ENCODE results near the gene EFNB3. TPM values are rescaled to one million over a fixed set of nuclear protein-coding genes. Genes with fewer than 3 reads are reported as not detected.

The EFNB3 gene
- total RNA-seq, 2 experiments from 2014 or later = not detected

DNA sequence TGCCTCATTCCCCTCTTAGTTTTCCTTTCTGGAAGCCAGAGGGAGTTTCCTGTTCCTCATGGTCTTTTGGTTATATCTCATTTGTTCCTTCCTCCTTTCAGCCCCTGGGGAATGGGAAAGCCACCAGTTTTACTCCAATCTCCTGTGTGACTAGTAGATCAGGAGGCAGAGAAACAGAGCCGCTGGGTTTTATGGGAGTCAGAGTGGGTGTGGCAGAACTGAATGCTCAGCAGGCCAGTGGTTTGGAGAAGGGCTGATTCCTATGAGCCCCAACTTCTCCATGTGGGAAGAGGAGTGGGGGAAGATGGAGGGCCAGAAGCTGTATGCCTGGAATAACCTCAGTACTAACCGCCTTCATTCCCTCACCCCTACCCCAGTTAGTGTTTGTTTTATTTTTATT, 16.6 kb downstream of the EFNB3 start:
- POLR2A ChIA-PET = no interaction called here
- CTCF ChIA-PET = interaction anchor here (0.5 kb wide), 1 partner anchor 11 kb away, joined by 3 read pairs; no protein-coding TSS in a partner anchor

DNA sequence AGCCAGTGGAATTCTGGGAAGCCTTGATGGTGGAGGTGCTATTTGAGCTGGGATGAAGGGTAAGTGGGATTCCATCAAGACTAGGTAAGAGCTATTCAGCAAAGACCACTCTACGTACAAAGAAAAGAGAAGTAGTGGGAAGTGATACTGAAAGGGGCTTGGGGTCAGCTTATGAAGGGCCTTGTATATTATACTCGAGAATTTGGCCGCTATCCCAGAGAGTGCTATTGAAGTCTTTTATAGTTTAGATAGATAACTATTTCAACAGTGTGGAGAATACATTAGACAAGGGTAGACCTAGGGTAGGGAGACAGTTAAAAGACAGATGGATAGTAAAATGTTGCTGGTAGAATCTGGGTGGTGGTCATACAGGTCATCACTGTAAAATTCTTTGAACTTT, 22.9 kb downstream of the EFNB3 start:
- ChIA-PET POLR2A (no interaction called here), CTCF (interaction anchor here (0.7 kb wide), 1 partner anchor 16 kb away, joined by 3 read pairs; no protein-coding TSS in a partner anchor)
- H3K36me3 Mint-ChIP-seq (ENCODE audit: low read depth) = no peaks in the 10 kb centered on the region
- no peak overlapping the region for H3K4me3 Mint-ChIP-seq
- no peaks in the 10 kb centered on the region for H3K4me1 Mint-ChIP-seq
- DNase-seq = no peak
- peaks cover 16% of the 10 kb centered on the region for H3K27me3 Mint-ChIP-seq
- no peak overlapping the region for H3K27ac Mint-ChIP-seq
- no peaks in the 10 kb centered on the region for H3K9me3 Mint-ChIP-seq (ENCODE audit: low read depth)
- ATAC-seq = no peak
- intact Hi-C loops (cut with DNase I, micrococcal nuclease) = no loop called here

More for the DNA sequence above, 16.6 kb downstream of the EFNB3 start:
- intact Hi-C loops (cut with DNase I, micrococcal nuclease) = no loop called here
- H3K4me3 Mint-ChIP-seq = no peak overlapping the region
- DNase-seq (no peak), ATAC-seq (no peak)
- H3K9me3 Mint-ChIP-seq (ENCODE audit: low read depth) = no peaks in the 10 kb centered on the region
- peaks cover 9% of the 10 kb centered on the region for H3K4me1 Mint-ChIP-seq
- H3K36me3 Mint-ChIP-seq (ENCODE audit: low read depth) = no peaks in the 10 kb centered on the region
- no peak overlapping the region for H3K27ac Mint-ChIP-seq
- H3K27me3 Mint-ChIP-seq = peaks cover 42% of the 10 kb centered on the region

DNA sequence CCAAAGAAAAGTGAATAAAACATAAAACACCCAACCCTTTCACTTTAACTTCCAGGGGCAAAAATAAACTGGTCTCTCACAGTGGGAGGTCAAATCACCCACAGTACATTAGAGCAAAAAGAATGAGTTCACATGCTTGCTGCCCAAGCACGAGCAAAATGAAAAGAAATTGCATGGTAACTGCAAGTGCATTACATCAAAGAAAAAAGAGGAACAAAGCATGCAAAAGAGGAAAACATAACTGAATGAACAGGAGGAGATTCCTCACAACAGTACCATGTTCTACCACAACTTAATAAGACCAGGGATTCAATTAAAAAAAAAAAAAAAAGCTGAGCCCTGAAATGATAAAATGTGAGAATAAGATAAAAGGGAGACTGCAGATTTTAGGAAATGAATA, 24.8 kb downstream of the EFNB3 start:
- no peaks in the 10 kb centered on the region for H3K4me1 Mint-ChIP-seq

DNA sequence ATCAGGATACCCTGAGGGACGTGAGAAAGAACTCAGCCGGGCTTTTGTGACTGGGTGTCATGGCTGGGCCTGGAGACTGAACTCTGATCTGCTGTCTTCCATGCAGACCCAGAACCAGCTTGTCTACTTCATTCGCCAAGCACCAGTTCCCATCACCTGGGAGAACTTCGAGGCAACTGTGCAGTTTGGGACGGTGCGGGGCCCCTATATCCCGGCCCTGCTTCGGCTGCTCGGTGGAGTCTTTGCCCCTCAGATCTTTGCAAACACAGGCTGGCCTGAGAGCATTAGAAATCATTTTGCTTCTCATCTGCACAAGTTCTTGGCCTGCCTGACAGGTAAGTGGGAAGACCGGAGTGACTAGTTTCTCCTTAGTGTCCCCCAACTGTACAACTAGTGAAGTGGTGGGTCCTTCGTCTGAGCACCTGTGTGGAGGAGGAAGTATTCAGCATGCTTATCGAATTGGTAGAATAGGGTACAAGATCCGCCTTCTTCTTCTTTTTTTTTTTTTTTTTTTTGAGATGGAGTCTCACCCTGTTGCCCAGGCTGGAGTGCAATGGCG, 28.1 kb downstream of the EFNB3 start:
- Mint-ChIP-seq H3K36me3 (ENCODE audit: low read depth) (no peaks in the 10 kb centered on the region), H3K4me3 (no peak overlapping the region), H3K27ac (no peak overlapping the region), H3K27me3 (peaks cover 3% of the 10 kb centered on the region), H3K9me3 (ENCODE audit: low read depth) (no peaks in the 10 kb centered on the region), H3K4me1 (no peaks in the 10 kb centered on the region)
- intact Hi-C loops (cut with DNase I, micrococcal nuclease) = no loop called here
- DNase-seq = no peak
- CTCF ChIA-PET = no interaction called here
- ATAC-seq = no peak
- POLR2A ChIA-PET = no interaction called here

More for the DNA sequence above, 24.8 kb downstream of the EFNB3 start:
- H3K4me3 Mint-ChIP-seq = no peak overlapping the region
- peaks cover 9% of the 10 kb centered on the region for H3K27me3 Mint-ChIP-seq
- ChIA-PET POLR2A (interaction anchor here (0.6 kb wide), 1 partner anchor 79 kb away, joined by 7 read pairs; the partner anchor contains the start of gene ATP1B2), CTCF (interaction anchor here (0.7 kb wide), 2 partner anchors 97 to 141 kb away, joined by 3 to 4 read pairs; no protein-coding TSS in a partner anchor)
- intact Hi-C loops (cut with DNase I, micrococcal nuclease) = no loop called here
- no peak overlapping the region for H3K27ac Mint-ChIP-seq
- no peaks in the 10 kb centered on the region for H3K9me3 Mint-ChIP-seq (ENCODE audit: low read depth)
- ATAC-seq (no peak), DNase-seq (no peak)
- H3K36me3 Mint-ChIP-seq (ENCODE audit: low read depth) = no peaks in the 10 kb centered on the region

DNA sequence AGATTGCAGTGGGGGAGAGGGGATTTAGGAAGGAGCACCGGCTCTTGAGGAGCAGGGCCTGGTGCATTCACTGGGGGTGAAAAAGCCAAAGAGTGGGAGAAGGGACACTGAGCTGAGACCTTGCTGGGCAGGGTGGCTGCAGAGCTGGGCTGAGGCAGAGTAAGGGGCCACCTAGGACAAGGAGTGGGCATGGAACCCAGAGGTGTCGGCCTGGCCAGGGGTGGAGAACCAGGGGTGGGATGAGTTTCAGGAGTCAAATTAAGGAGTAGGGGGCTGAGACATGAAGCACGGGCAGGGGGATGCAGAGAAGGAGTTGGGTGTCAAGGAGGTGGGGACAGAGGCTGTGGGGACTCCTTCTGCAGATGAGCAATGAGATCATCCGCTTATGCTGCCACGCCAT, 32.6 kb downstream of the EFNB3 start:
- ChIA-PET POLR2A (no interaction called here), CTCF (interaction anchor here (0.6 kb wide), 1 partner anchor 102 kb away, joined by 3 read pairs; no protein-coding TSS in a partner anchor)
- Mint-ChIP-seq H3K9me3 (ENCODE audit: low read depth) (no peaks in the 10 kb centered on the region), H3K27ac (no peak overlapping the region), H3K36me3 (ENCODE audit: low read depth) (no peaks in the 10 kb centered on the region), H3K4me1 (no peaks in the 10 kb centered on the region), H3K4me3 (no peak overlapping the region), H3K27me3 (peaks cover 10% of the 10 kb centered on the region)
- no peak for ATAC-seq
- intact Hi-C loops (cut with DNase I, micrococcal nuclease) = no loop called here
- no peak for DNase-seq

DNA sequence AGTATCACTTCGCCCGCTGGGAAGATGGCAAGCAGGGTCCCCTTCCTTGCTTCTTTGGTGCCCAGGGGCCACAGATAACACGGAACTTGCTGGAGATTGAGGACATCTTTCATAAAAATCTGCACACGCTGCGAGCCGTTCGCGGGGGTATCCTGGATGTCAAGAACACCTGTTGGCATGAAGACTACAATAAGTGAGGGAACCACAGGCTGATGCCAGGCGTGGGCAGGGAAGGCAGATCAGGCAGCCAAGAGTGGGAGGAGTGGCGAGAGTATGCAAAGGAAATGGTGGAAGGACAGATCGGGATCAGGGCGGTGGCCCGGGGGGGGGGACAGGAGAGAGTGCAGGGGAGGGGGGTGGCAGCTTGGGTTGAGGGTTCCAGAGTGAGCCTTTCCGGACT, 34.7 kb downstream of the EFNB3 start:
- intact Hi-C loops (cut with DNase I, micrococcal nuclease) = loop anchor here (5.0 kb wide), 3 partner anchors 83 to 253 kb away; no protein-coding TSS in a partner anchor
- ChIA-PET CTCF (no interaction called here), POLR2A (interaction anchor here (0.6 kb wide), 1 partner anchor 77 kb away, joined by 3 read pairs; no protein-coding TSS in a partner anchor)
- Mint-ChIP-seq H3K4me1 (no peaks in the 10 kb centered on the region), H3K27ac (no peak overlapping the region), H3K36me3 (ENCODE audit: low read depth) (no peaks in the 10 kb centered on the region), H3K9me3 (ENCODE audit: low read depth) (no peaks in the 10 kb centered on the region), H3K27me3 (peaks cover 10% of the 10 kb centered on the region), H3K4me3 (no peak overlapping the region)
- DNase-seq (no peak), ATAC-seq (no peak)

DNA sequence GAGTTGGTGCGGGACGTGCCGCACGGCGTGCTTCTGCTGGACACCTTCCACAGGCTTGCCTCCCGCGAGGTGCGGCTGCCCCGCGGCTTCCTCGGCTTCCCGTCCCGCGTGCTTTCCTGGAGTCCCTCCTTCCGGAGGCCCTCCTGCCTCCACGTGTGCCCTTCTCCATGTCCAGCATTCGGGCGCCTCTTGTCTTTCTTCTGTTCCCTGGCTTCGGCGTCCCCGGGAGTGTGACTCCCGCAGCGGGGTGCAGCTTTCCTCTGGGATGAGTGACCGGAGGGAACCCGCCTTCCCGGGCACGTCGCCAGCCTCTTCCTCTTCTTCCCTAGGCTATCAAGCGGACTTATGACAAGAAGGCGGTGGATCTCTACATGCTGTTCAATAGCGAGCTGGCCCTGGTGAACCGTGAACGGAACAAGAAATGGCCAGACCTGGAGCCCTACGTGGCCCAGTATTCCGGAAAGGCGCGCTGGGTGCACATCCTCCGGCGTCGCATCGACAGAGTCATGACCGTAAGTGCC, 35.5 kb downstream of the EFNB3 start:
- ATAC-seq = no peak
- H3K4me3 Mint-ChIP-seq = no peak overlapping the region
- no peak overlapping the region for H3K27ac Mint-ChIP-seq
- intact Hi-C loops (cut with DNase I, micrococcal nuclease) = loop anchor here (5.0 kb wide), 3 partner anchors 82 to 252 kb away; no protein-coding TSS in a partner anchor
- no peaks in the 10 kb centered on the region for H3K4me1 Mint-ChIP-seq
- DNase-seq = no peak
- no peaks in the 10 kb centered on the region for H3K36me3 Mint-ChIP-seq (ENCODE audit: low read depth)
- H3K27me3 Mint-ChIP-seq = peaks cover 10% of the 10 kb centered on the region
- H3K9me3 Mint-ChIP-seq (ENCODE audit: low read depth) = no peaks in the 10 kb centered on the region
- ChIA-PET CTCF (no interaction called here), POLR2A (no interaction called here)

DNA sequence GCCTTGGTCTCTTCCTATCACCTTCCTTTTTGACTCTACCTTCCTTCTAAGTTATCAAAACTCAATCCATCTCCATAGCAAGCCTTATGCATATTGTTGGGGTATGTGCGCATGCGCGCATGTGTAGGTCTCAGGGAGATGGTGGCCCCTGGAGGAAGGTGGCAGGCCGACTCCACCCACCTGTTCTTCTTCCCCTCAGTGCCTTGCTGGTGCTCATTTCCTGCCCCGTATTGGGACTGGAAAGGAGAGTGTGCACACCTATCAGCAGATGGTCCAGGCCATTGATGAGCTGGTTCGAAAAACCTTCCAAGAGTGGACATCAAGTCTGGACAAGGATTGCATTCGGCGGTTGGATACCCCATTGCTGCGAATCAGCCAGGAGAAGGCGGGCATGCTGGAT, 37.7 kb downstream of the EFNB3 start:
- CTCF ChIA-PET = interaction anchor here (0.5 to 2.7 kb wide), 20 partner anchors 12 to 507 kb away, joined by 3 to 14 read pairs (median 4); no protein-coding TSS in a partner anchor
- no peaks in the 10 kb centered on the region for H3K36me3 Mint-ChIP-seq (ENCODE audit: low read depth)
- intact Hi-C loops (cut with DNase I, micrococcal nuclease) = loop anchor here (1.0 to 5.0 kb wide), 7 partner anchors 80 to 315 kb away; no protein-coding TSS in a partner anchor
- H3K27ac Mint-ChIP-seq = no peak overlapping the region
- no peaks in the 10 kb centered on the region for H3K9me3 Mint-ChIP-seq (ENCODE audit: low read depth)
- no peaks in the 10 kb centered on the region for H3K4me1 Mint-ChIP-seq
- POLR2A ChIA-PET = no interaction called here
- ATAC-seq = no peak
- H3K4me3 Mint-ChIP-seq = no peak overlapping the region
- DNase-seq = no peak
- peaks cover 7% of the 10 kb centered on the region for H3K27me3 Mint-ChIP-seq

DNA sequence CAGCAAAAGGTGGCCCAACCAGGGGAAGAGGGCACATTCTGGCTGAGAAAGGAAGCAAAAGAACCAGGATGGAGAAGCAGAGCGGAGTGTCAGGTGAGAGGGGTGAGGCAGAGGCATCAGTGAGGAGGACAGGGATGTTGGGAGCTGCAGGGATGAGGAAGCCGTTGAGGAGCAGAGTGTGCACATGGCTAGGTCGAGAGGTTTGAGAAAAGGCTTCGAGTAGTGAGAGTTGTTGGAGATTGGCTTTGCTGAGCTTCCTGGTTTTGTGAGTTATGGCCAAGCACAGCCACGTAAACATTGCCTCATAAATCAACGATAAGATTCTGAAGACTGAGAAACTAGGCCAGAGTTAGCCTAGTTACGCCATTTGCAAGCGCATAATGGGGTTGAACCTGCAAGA, 39.4 kb downstream of the EFNB3 start:
- Mint-ChIP-seq H3K27me3 (peaks cover 7% of the 10 kb centered on the region), H3K36me3 (ENCODE audit: low read depth) (no peaks in the 10 kb centered on the region), H3K4me3 (no peak overlapping the region), H3K4me1 (no peaks in the 10 kb centered on the region), H3K27ac (no peak overlapping the region), H3K9me3 (ENCODE audit: low read depth) (no peaks in the 10 kb centered on the region)
- intact Hi-C loops (cut with DNase I, micrococcal nuclease) = loop anchor here (5.0 kb wide), 3 partner anchors 78 to 248 kb away; no protein-coding TSS in a partner anchor
- ChIA-PET POLR2A (no interaction called here), CTCF (interaction anchor here (0.6 to 2.9 kb wide), 18 partner anchors 10 to 765 kb away, joined by 3 to 14 read pairs (median 5); partner anchors contain the start of gene NAA38)
- ATAC-seq = no peak
- no peak for DNase-seq

DNA sequence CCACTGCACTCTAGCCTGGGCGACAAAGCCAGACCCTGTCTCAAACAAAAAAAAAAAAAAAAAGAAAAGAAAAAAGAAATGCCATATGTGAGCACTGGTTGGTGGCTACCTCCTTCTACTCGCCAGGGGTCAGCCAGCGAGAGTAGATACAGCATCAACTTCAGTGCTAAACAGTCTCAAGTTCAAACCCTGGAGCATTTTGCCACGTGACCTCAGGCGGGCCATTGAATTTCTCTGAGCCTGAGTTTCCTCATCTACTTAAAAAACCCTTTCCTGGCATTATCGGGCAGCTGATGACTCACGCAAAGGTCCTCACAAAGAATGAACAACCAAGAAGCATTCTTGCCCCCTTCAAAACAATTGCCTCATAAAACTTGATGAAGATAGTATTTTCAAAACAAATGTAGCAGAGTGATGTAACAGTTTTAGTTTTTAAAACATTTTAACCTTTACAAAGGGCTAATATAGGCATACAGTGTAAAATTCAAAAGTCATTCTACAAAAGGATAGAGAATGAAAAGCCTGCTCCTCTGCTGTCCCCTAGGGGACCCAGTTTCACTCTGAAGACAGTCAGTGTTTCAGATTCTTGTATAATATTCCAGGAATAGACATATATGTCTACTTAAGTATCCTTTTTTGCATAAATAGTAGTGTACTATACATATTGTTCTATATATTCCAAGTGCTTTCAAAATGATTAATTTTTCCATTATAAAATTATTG, 40.9 kb downstream of the EFNB3 start:
- POLR2A ChIA-PET = no interaction called here
- H3K27ac Mint-ChIP-seq = no peak overlapping the region
- H3K36me3 Mint-ChIP-seq (ENCODE audit: low read depth) = no peaks in the 10 kb centered on the region
- no peaks in the 10 kb centered on the region for H3K9me3 Mint-ChIP-seq (ENCODE audit: low read depth)
- no peaks in the 10 kb centered on the region for H3K4me1 Mint-ChIP-seq
- intact Hi-C loops (cut with DNase I, micrococcal nuclease) = loop anchor here in 1 of 2 experiments (5.0 kb wide), 1 partner anchor 66 kb away; no protein-coding TSS in a partner anchor
- ATAC-seq (no peak), DNase-seq (no peak)
- H3K27me3 Mint-ChIP-seq = peaks cover 3% of the 10 kb centered on the region
- no peak overlapping the region for H3K4me3 Mint-ChIP-seq
- CTCF ChIA-PET = interaction anchor here (2.9 kb wide), 1 partner anchor 71 kb away, joined by 12 read pairs; no protein-coding TSS in a partner anchor

DNA sequence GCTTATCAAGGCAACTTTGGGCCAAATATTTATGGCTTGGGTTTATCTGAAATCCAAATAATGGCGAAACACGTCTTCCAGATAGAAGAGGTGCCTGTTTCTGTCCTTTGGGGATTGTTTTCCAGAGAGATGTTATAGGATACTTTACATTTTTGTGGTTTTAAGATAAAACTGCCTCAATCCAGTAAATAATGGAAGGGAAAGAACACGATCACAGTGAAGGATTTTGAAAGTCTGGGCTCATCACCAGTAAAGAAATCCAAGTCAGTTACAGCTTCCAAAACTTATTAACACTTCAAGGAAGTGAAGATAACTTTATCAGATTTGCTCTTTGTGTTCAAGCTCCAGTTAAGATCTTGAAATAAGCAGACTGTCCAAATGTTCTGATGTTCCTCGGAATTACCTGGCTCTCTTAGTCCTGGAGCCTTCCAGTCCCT, 42.7 kb downstream of the EFNB3 start:
- Mint-ChIP-seq H3K4me1 (no peaks in the 10 kb centered on the region), H3K27ac (no peak overlapping the region), H3K4me3 (no peak overlapping the region), H3K27me3 (no peaks in the 10 kb centered on the region), H3K9me3 (ENCODE audit: low read depth) (no peaks in the 10 kb centered on the region), H3K36me3 (ENCODE audit: low read depth) (no peaks in the 10 kb centered on the region)
- POLR2A ChIA-PET = no interaction called here
- DNase-seq (no peak), ATAC-seq (no peak)
- intact Hi-C loops (cut with DNase I, micrococcal nuclease) = loop anchor here in 1 of 2 experiments (5.0 kb wide), 1 partner anchor 65 kb away; no protein-coding TSS in a partner anchor
- CTCF ChIA-PET = interaction anchor here (0.7 kb wide), 1 partner anchor 25 kb away, joined by 3 read pairs; no protein-coding TSS in a partner anchor
